Measurements from ENCODE around the gene DIRAS1.

Gene DIRAS1

GRCh38 chr19:2732157-2732725, 11.1 kb upstream of the DIRAS1 start:
- Histone ChIP-seq H3K27me3 (ENCODE audit: control insufficient read depth, insufficient read depth, low read length) (peaks cover 9% of the 10 kb centered on the region), H3K36me3 (ENCODE audit: control insufficient read depth, insufficient read depth, low read length) (no peaks in the 10 kb centered on the region), H3K9me3 (ENCODE audit: control insufficient read depth, low read length) (no peaks in the 10 kb centered on the region), H3K9ac (ENCODE audit: low read length) (no peak overlapping the region), H3K4me3 (ENCODE audit: low read length) (no peak overlapping the region), H3K4me1 (ENCODE audit: control insufficient read depth, insufficient read depth, low read length) (no peaks in the 10 kb centered on the region)

GRCh38 chr19:2731181-2731995, 10.2 kb upstream of the DIRAS1 start:
- Histone ChIP-seq H3K27me3 (ENCODE audit: control insufficient read depth, insufficient read depth, low read length) (peaks cover 17% of the 10 kb centered on the region), H3K4me1 (ENCODE audit: control insufficient read depth, insufficient read depth, low read length) (no peaks in the 10 kb centered on the region), H3K9me3 (ENCODE audit: control insufficient read depth, low read length) (no peaks in the 10 kb centered on the region), H3K36me3 (ENCODE audit: control insufficient read depth, insufficient read depth, low read length) (no peaks in the 10 kb centered on the region), H3K9ac (ENCODE audit: low read length) (no peak overlapping the region), H3K4me3 (ENCODE audit: low read length) (no peak overlapping the region)

GRCh38 chr19:2729943-2730818, 9.0 kb upstream of the DIRAS1 start:
- no peak overlapping the region for H3K9ac ChIP-seq (ENCODE audit: low read length)
- no peaks in the 10 kb centered on the region for H3K9me3 ChIP-seq (ENCODE audit: control insufficient read depth, low read length)
- H3K27me3 ChIP-seq (ENCODE audit: control insufficient read depth, insufficient read depth, low read length), result peaks cover 23% of the 10 kb centered on the region
- H3K4me1 ChIP-seq (ENCODE audit: control insufficient read depth, insufficient read depth, low read length), result no peaks in the 10 kb centered on the region
- no peaks in the 10 kb centered on the region for H3K36me3 ChIP-seq (ENCODE audit: control insufficient read depth, insufficient read depth, low read length)
- no peak overlapping the region for H3K4me3 ChIP-seq (ENCODE audit: low read length)

- Histone ChIP-seq H3K9ac (ENCODE audit: low read length) (no peak overlapping the region), H3K4me1 (ENCODE audit: control insufficient read depth, insufficient read depth, low read length) (no peaks in the 10 kb centered on the region), H3K36me3 (ENCODE audit: control insufficient read depth, insufficient read depth, low read length) (no peaks in the 10 kb centered on the region), H3K9me3 (ENCODE audit: control insufficient read depth, low read length) (no peaks in the 10 kb centered on the region), H3K4me3 (ENCODE audit: low read length) (no peak overlapping the region), H3K27me3 (ENCODE audit: control insufficient read depth, insufficient read depth, low read length) (peaks cover 29% of the 10 kb centered on the region)
Measured at GRCh38 chr19:2728783-2729387, 7.7 kb upstream of the DIRAS1 start.

- H3K36me3 ChIP-seq (ENCODE audit: control insufficient read depth, insufficient read depth, low read length), result no peaks in the 10 kb centered on the region
- peaks cover 34% of the 10 kb centered on the region for H3K27me3 ChIP-seq (ENCODE audit: control insufficient read depth, insufficient read depth, low read length)
- H3K9ac ChIP-seq (ENCODE audit: low read length), result no peak overlapping the region
- peaks cover 11% of the 10 kb centered on the region for H3K4me1 ChIP-seq (ENCODE audit: control insufficient read depth, insufficient read depth, low read length)
- H3K9me3 ChIP-seq (ENCODE audit: control insufficient read depth, low read length), result no peaks in the 10 kb centered on the region
- H3K4me3 ChIP-seq (ENCODE audit: low read length), result no peak overlapping the region
Measured at GRCh38 chr19:2727640-2727944, 6.4 kb upstream of the DIRAS1 start.

- Histone ChIP-seq H3K9me3 (ENCODE audit: control insufficient read depth, low read length) (no peaks in the 10 kb centered on the region), H3K27me3 (ENCODE audit: control insufficient read depth, insufficient read depth, low read length) (peaks cover 40% of the 10 kb centered on the region), H3K4me1 (ENCODE audit: control insufficient read depth, insufficient read depth, low read length) (peaks cover 12% of the 10 kb centered on the region), H3K9ac (ENCODE audit: low read length) (no peak overlapping the region), H3K4me3 (ENCODE audit: low read length) (no peak overlapping the region), H3K36me3 (ENCODE audit: control insufficient read depth, insufficient read depth, low read length) (no peaks in the 10 kb centered on the region)
Measured at GRCh38 chr19:2726904-2727639, 5.9 kb upstream of the DIRAS1 start.

- Histone ChIP-seq H3K9ac (ENCODE audit: low read length) (no peak overlapping the region), H3K4me1 (ENCODE audit: control insufficient read depth, insufficient read depth, low read length) (peaks cover 16% of the 10 kb centered on the region), H3K4me3 (ENCODE audit: low read length) (no peak overlapping the region), H3K27me3 (ENCODE audit: control insufficient read depth, insufficient read depth, low read length) (peaks cover 46% of the 10 kb centered on the region), H3K36me3 (ENCODE audit: control insufficient read depth, insufficient read depth, low read length) (no peaks in the 10 kb centered on the region), H3K9me3 (ENCODE audit: control insufficient read depth, low read length) (no peaks in the 10 kb centered on the region)
Measured at GRCh38 chr19:2726160-2726855, 5.1 kb upstream of the DIRAS1 start.

- Histone ChIP-seq H3K9me3 (ENCODE audit: control insufficient read depth, low read length) (no peaks in the 10 kb centered on the region), H3K4me3 (ENCODE audit: low read length) (no peak overlapping the region), H3K27me3 (ENCODE audit: control insufficient read depth, insufficient read depth, low read length) (peaks cover 60% of the 10 kb centered on the region), H3K9ac (ENCODE audit: low read length) (no peak overlapping the region), H3K4me1 (ENCODE audit: control insufficient read depth, insufficient read depth, low read length) (peaks cover 16% of the 10 kb centered on the region), H3K36me3 (ENCODE audit: control insufficient read depth, insufficient read depth, low read length) (no peaks in the 10 kb centered on the region)
Measured at GRCh38 chr19:2724148-2724557, 3.0 kb upstream of the DIRAS1 start.

GRCh38 chr19:2723747-2724146, 2.6 kb upstream of the DIRAS1 start:
- peaks cover 16% of the 10 kb centered on the region for H3K4me1 ChIP-seq (ENCODE audit: control insufficient read depth, insufficient read depth, low read length)
- H3K27me3 ChIP-seq (ENCODE audit: control insufficient read depth, insufficient read depth, low read length), result peaks cover 63% of the 10 kb centered on the region
- H3K9me3 ChIP-seq (ENCODE audit: control insufficient read depth, low read length), result no peaks in the 10 kb centered on the region
- H3K9ac ChIP-seq (ENCODE audit: low read length), result no peak overlapping the region
- no peak overlapping the region for H3K4me3 ChIP-seq (ENCODE audit: low read length)
- no peaks in the 10 kb centered on the region for H3K36me3 ChIP-seq (ENCODE audit: control insufficient read depth, insufficient read depth, low read length)

GRCh38 chr19:2723345-2723715, 2.2 kb upstream of the DIRAS1 start:
- H3K36me3 ChIP-seq (ENCODE audit: control insufficient read depth, insufficient read depth, low read length), result no peaks in the 10 kb centered on the region
- no peak overlapping the region for H3K9ac ChIP-seq (ENCODE audit: low read length)
- peaks cover 16% of the 10 kb centered on the region for H3K4me1 ChIP-seq (ENCODE audit: control insufficient read depth, insufficient read depth, low read length)
- H3K27me3 ChIP-seq (ENCODE audit: control insufficient read depth, insufficient read depth, low read length), result peaks cover 63% of the 10 kb centered on the region
- H3K4me3 ChIP-seq (ENCODE audit: low read length), result no peak overlapping the region
- no peaks in the 10 kb centered on the region for H3K9me3 ChIP-seq (ENCODE audit: control insufficient read depth, low read length)
